HepG2 (cell line): ENCODE results near the gene BCAN. TPM values are rescaled to one million over a fixed set of nuclear protein-coding genes. Genes with fewer than 3 reads are reported as not detected.
A peak's percentile ranks its signal among the peaks of the same experiment; 100 is the strongest.

Experiments used
- CREB1 ChIP-seq, 2 experiments: fragments of 450-650 bp in 1 of 2; IDR thresholded peaks; 2 replicates each; pipeline ENCODE4 v1.6.1; 2016 to 2017; ENCODE audit warnings: control low read depth in 1 of 2, mild to moderate bottlenecking in 1 of 2, missing compliant biosample characterization in 1 of 2, missing genetic modification characterization in 1 of 2
- DNMT3B ChIP-seq: conservative IDR thresholded peaks from 2 replicates; pipeline ENCODE4 v1.6.1; 2016; ENCODE audit warnings: missing biosample characterization, control low read depth
- HOXA5 ChIP-seq: sonication (generic); formaldehyde crosslinking; IDR thresholded peaks from 2 replicates; pipeline ENCODE4 v1.4.0; 2020; ENCODE audit warnings: missing genetic modification reagents
- MBD4 ChIP-seq: IDR thresholded peaks from 2 replicates; pipeline ENCODE4 v1.6.1; 2012; ENCODE audit warnings: low read length, inconsistent platforms, borderline replicate concordance
- MBNL3 ChIP-seq: fragments of 250-450 bp; sonication (Bioruptor Pico); conservative IDR thresholded peaks from 2 replicates; pipeline ENCODE4 v1.8.0; 2022; ENCODE audit warnings: mild to moderate bottlenecking, inconsistent platforms
- MIER3 ChIP-seq: IDR thresholded peaks from 2 replicates; pipeline ENCODE4 v1.6.1; 2016; ENCODE audit warnings: missing compliant biosample characterization, borderline replicate concordance
- MIXL1 ChIP-seq: IDR thresholded peaks from 2 replicates; pipeline ENCODE4 v1.6.1; 2016
- NONO ChIP-seq, 2 experiments: fragments of 450-650 bp in 1 of 2; sonication (generic) in 1 of 2; formaldehyde crosslinking in 1 of 2; IDR thresholded peaks in 1 of 2; conservative IDR thresholded peaks in 1 of 2; 2 replicates each; pipeline versions ENCODE4 v1.6.1 to v1.8.0; 2017 to 2022; ENCODE audit warnings: mild to moderate bottlenecking in 1 of 2, missing genetic modification reagents in 1 of 2, moderate library complexity in 1 of 2
- RAD21 ChIP-seq: fragments of 450-650 bp; formaldehyde crosslinking; IDR thresholded peaks from 2 replicates; pipeline ENCODE4 v1.5.0; 2020; ENCODE audit warnings: mild to moderate bottlenecking
- SMAD1 ChIP-seq: sonication (generic); formaldehyde crosslinking; IDR thresholded peaks from 2 replicates; pipeline ENCODE4 v1.4.0; 2020; ENCODE audit warnings: missing genetic modification reagents, low read depth, mild to moderate bottlenecking, borderline replicate concordance
- SNRNP70 ChIP-seq: fragments of 200-400 bp; formaldehyde crosslinking; IDR thresholded peaks from 2 replicates; pipeline ENCODE4 v1.6.1; 2017; ENCODE audit warnings: mild to moderate bottlenecking, low read depth, low read length, moderate library complexity
- SRSF4 ChIP-seq: fragments of 200-400 bp; formaldehyde crosslinking; IDR thresholded peaks from one replicate; pipeline ENCODE4 v1.6.1; 2018; ENCODE audit warnings: mild to moderate bottlenecking, low read depth, low read length, moderate library complexity; ENCODE audit not compliant: poor library complexity, severe bottlenecking
- ZFP41 ChIP-seq: sonication (generic); formaldehyde crosslinking; IDR thresholded peaks from 2 replicates; pipeline ENCODE4 v1.4.0; 2020; ENCODE audit warnings: mild to moderate bottlenecking, missing genetic modification reagents, borderline replicate concordance
- ZMYM2 ChIP-seq: sonication (generic); formaldehyde crosslinking; IDR thresholded peaks from 2 replicates; pipeline ENCODE4 v1.8.0; 2022; ENCODE audit warnings: mild to moderate bottlenecking, missing genetic modification reagents
- ZNF143 ChIP-seq: sonication (generic); formaldehyde crosslinking; IDR thresholded peaks from 2 replicates; pipeline ENCODE4 v1.4.0; 2020; ENCODE audit warnings: missing genetic modification reagents
- ZNF225 ChIP-seq: sonication (generic); formaldehyde crosslinking; IDR thresholded peaks from 2 replicates; pipeline ENCODE4 v1.4.0; 2020; ENCODE audit warnings: mild to moderate bottlenecking, missing genetic modification reagents
- ZNF619 ChIP-seq: sonication (generic); formaldehyde crosslinking; IDR thresholded peaks from 2 replicates; pipeline ENCODE4 v1.4.0; 2020; ENCODE audit warnings: mild to moderate bottlenecking, missing genetic modification reagents
- ZNF768 ChIP-seq: sonication (generic); formaldehyde crosslinking; IDR thresholded peaks from 2 replicates; pipeline ENCODE4 v1.4.0; 2020; ENCODE audit warnings: missing genetic modification reagents
- ZNF775 ChIP-seq: sonication (generic); formaldehyde crosslinking; IDR thresholded peaks from 2 replicates; pipeline ENCODE4 v1.4.0; 2020; ENCODE audit warnings: missing genetic modification reagents, mild to moderate bottlenecking, moderate library complexity, borderline replicate concordance
- ZNF781 ChIP-seq: sonication (generic); formaldehyde crosslinking; IDR thresholded peaks from 2 replicates; pipeline ENCODE4 v1.5.1; 2020; ENCODE audit warnings: borderline replicate concordance, mild to moderate bottlenecking, missing genetic modification reagents; ENCODE audit errors: not compliant biosample characterization
- ZNF891 ChIP-seq: sonication (generic); formaldehyde crosslinking; IDR thresholded peaks from 2 replicates; pipeline ENCODE4 v1.5.0; 2020; ENCODE audit warnings: mild to moderate bottlenecking, missing genetic modification reagents
- ZSCAN20 ChIP-seq: sonication (generic); formaldehyde crosslinking; IDR thresholded peaks from 2 replicates; pipeline ENCODE4 v1.4.0; 2020; ENCODE audit warnings: missing genetic modification reagents, mild to moderate bottlenecking, borderline replicate concordance
- ZSCAN30 ChIP-seq: sonication (generic); formaldehyde crosslinking; IDR thresholded peaks from 2 replicates; pipeline ENCODE4 v1.5.0; 2020; ENCODE audit warnings: mild to moderate bottlenecking, missing genetic modification reagents
- polyA plus RNA-seq, 8 experiments: library from polyadenylated mRNA; depleted of rRNA in 3 of 8; stranded (reverse) in 7 of 8; unstranded in 1 of 8; fragments of >200 nt; fragmentation: Illumina TruSeq in 4 of 8; extraction: Trizol in 4 of 8; gene quantifications; 2 replicates each; pipeline versions ENCODE4 v1.2.1 to v1.2.3, GENCODE V29; 2011 to 2016; ENCODE audit warnings: low read depth in 4 of 8, missing spikeins in 1 of 8, mixed read lengths in 1 of 8; ENCODE audit not compliant: insufficient read depth in 1 of 8
- total RNA-seq, 5 experiments: library from RNA; depleted of rRNA; stranded (reverse); fragments of >200 nt; fragmentation: Illumina TruSeq; extraction: Trizol; gene quantifications; 2 replicates each; pipeline ENCODE4 v1.2.3, GENCODE V29; 2016; ENCODE audit warnings: low read depth in 1 of 5
- TF ChIP-seq, protein P1 (sequence below): IDR thresholded peaks from 2 replicates; pipeline ENCODE4 v1.6.1; 2018; ENCODE audit warnings: missing genetic modification reagents, mild to moderate bottlenecking, missing compliant biosample characterization
- TF ChIP-seq, protein P2 (sequence below): IDR thresholded peaks from 2 replicates; pipeline ENCODE4 v1.6.1; 2016; ENCODE audit warnings: missing biosample characterization, missing genetic modification reagents, low read depth
- TF ChIP-seq, protein P3 (sequence below): sonication (generic); formaldehyde crosslinking; IDR thresholded peaks from 2 replicates; pipeline ENCODE4 v1.5.0; 2020; ENCODE audit warnings: missing genetic modification reagents, mild to moderate bottlenecking, borderline replicate concordance

Gene BCAN
- total and polyA plus RNA-seq, 2 of the 13 experiments (the other 11 are each of a cell fraction or from before 2014, with no cell fraction given) = not detected

DNA sequence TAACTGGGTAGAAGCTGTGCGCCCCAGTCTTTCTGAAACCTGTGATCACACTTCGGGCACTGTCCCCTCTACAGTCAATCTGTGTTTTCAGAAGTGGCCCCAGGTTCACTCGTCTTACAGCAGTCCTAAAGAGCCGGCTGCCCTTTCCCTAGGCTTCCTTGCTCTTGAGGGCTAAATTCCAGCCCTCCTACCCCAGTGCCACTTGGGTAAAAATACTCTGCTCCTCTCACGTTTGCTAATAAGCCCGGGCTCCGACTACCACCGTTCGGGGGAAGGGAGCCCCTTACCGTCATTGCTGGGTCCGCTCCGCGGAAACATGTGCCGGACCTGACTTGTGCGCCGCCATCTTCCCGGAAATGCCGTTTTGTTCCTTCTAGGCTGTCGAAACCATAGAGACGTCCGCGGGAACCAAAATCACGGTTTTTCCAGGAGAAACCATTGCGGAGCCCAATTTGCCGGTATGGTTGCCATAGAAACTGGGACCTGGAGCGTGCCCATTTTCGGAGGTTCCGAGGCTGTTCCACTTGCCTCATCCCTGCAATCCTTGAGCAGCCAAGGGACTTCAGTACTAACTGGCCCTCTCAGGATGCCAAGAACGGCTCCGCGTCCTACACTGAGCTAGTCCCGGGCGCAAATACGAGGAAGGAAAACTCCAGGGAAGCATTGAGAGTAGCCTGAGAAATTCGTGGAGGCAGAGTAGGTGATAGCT is 40.6 kb upstream of the BCAN start, which contains the start of gene GPATCH4 (continued):
- TF ChIP-seq, protein P1, sequence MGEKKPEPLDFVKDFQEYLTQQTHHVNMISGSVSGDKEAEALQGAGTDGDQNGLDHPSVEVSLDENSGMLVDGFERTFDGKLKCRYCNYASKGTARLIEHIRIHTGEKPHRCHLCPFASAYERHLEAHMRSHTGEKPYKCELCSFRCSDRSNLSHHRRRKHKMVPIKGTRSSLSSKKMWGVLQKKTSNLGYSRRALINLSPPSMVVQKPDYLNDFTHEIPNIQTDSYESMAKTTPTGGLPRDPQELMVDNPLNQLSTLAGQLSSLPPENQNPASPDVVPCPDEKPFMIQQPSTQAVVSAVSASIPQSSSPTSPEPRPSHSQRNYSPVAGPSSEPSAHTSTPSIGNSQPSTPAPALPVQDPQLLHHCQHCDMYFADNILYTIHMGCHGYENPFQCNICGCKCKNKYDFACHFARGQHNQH = peak; percentile 69; the same call in 1 of the 2 replicates
- no peak; the same call in 1 of the 2 replicates for TF ChIP-seq SMAD1 (CRISPR knock-in tag)
- TF ChIP-seq ZNF143 = peak; percentile 62
- no peak for TF ChIP-seq ZSCAN20 (CRISPR knock-in tag)
- TF ChIP-seq SRSF4 = no peak
- TF ChIP-seq DNMT3B (CRISPR knock-in tag) = 0 out of 2 replicates have a peak, but pooled peaks have one; percentile 47
- peak; percentile 34; the same call in 1 of the 2 replicates for TF ChIP-seq MIER3 (CRISPR knock-in tag)
- TF ChIP-seq MBD4 = no peak
- no peak for TF ChIP-seq ZNF781 (CRISPR knock-in tag)
- TF ChIP-seq RAD21 (CRISPR knock-in tag) = no peak
- TF ChIP-seq CREB1 (IDR thresholded peaks at IDR 0.05) = no peak
- TF ChIP-seq CREB1 (CRISPR knock-in tag; IDR thresholded peaks at IDR 0.05) = peak; percentile 81
- TF ChIP-seq NONO (IDR thresholded peaks at IDR 0.05) = no peak
- TF ChIP-seq NONO (CRISPR knock-in tag; conservative IDR thresholded peaks at IDR 0.05) = peak; percentile 86
- no peak for TF ChIP-seq ZSCAN30
- TF ChIP-seq ZNF768 (CRISPR knock-in tag) = 0 out of 2 replicates have a peak, but pooled peaks have one; percentile 52
- TF ChIP-seq, protein P2, sequence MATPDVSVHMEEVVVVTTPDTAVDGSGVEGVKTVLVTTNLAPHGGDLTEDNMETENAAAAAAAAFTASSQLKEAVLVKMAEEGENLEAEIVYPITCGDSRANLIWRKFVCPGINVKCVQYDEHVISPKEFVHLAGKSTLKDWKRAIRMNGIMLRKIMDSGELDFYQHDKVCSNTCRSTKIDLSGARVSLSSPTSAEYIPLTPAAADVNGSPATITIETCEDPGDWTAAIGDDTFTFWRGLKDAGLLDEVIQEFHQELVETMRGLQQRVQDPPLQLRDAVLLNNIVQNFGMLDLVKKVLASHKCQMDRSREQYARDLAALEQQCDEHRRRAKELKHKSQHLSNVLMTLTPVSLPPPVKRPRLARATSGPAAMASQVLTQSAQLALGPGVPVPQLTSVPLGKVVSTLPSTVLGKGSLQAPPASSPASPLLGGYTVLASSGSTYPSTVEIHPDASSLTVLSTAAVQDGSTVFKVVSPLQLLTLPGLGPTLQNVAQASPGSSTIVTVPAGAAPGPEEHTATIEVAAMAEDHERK (CRISPR knock-in tag) = no peak
- TF ChIP-seq MIXL1 (CRISPR knock-in tag) = no peak
- TF ChIP-seq ZMYM2 (CRISPR knock-in tag) = no peak
- TF ChIP-seq ZNF619 = 0 out of 2 replicates have a peak, but pooled peaks have one; percentile 41
- no peak for TF ChIP-seq MBNL3
- TF ChIP-seq, protein P3, sequence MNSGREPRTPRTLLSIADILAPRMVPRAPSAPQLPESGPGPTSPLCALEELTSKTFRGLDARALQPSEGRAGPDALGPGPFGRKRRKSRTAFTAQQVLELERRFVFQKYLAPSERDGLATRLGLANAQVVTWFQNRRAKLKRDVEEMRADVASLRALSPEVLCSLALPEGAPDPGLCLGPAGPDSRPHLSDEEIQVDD = no peak
- no peak for TF ChIP-seq ZFP41 (CRISPR knock-in tag)
- no peak for TF ChIP-seq SNRNP70
- TF ChIP-seq HOXA5 = no peak; the same call in 1 of the 2 replicates
- no peak for TF ChIP-seq ZNF225 (CRISPR knock-in tag)
- TF ChIP-seq ZNF775 = no peak
- no peak for TF ChIP-seq ZNF891 (CRISPR knock-in tag)
